Activated T-helper 2 cell treated with anti-CD3 and anti-CD28 coated beads, Interferon-gamma antibody, Interleukin-2, Interleukin-4, amounts not matched to agents 10 μg/mL and 5 μg/mL and 100 μg/mL, durations not matched to agents 14 hours and 24 hours and 36 hours (primary cell): ENCODE measurements around the gene TGM6. TPM values are rescaled to one million over a fixed set of nuclear protein-coding genes. Genes with fewer than 3 reads are reported as not detected.

Experiments
- DNase-seq: peaks from one replicate; pipeline ENCODE4 v3.0.0; 2021; ENCODE audit warnings: low spot score
- H3K27ac Mint-ChIP-seq: one replicate; pipeline ENCODE4 v1.8.0; 2021; ENCODE audit warnings: mixed read lengths
- H3K27me3 Mint-ChIP-seq: one replicate; pipeline ENCODE4 v1.8.0; 2021; ENCODE audit warnings: low read depth, mixed read lengths
- H3K36me3 Mint-ChIP-seq: one replicate; pipeline ENCODE4 v1.8.0; 2021; ENCODE audit warnings: low read depth, mixed read lengths
- H3K4me1 Mint-ChIP-seq: one replicate; pipeline ENCODE4 v1.8.0; 2021; ENCODE audit warnings: low read depth, mixed read lengths
- H3K4me3 Mint-ChIP-seq: one replicate; pipeline ENCODE4 v1.8.0; 2021; ENCODE audit warnings: low read depth, mild to moderate bottlenecking, moderate library complexity, mixed read lengths
- H3K9me3 Mint-ChIP-seq: one replicate; pipeline ENCODE4 v1.8.0; 2021; ENCODE audit warnings: mixed read lengths
- intact Hi-C: fragments of 100-400 bp; cut with micrococcal nuclease; formaldehyde crosslinking; loops from one replicate; pipeline ENCODE4 v1.15.1; 2023
- total RNA-seq: library from RNA; stranded (reverse); gene quantifications from 2 replicates; pipeline ENCODE4 v1.2.3, GENCODE V29; 2022

The TGM6 gene
- total RNA-seq, 1 donor from 2014 or later: not detected

DNA sequence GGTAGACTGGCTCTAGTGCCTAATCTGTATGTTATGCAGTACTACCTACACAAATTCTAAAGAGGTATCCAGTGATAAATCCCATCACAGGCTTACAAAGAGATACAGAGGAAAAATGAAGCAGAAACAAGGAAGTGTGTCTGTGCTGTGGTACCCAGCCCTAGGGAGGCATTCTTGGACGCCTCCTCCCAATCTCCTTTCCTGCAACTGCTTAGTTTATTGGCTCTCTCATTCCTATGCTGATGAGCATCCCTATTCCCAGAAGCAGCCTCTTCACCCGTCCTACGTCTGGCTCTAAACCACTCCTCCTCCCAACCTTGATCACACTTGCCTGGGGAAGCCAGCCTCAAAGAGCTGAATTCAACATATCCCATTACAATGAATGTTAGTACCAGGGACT, 34.5 kb upstream of the TGM6 start:
- Mint-ChIP-seq H3K27ac (no peak overlapping the region), H3K27me3 (peaks cover 18% of the 10 kb centered on the region), H3K4me1 (no peaks in the 10 kb centered on the region), H3K9me3 (peaks cover 4% of the 10 kb centered on the region), H3K4me3 (no peak overlapping the region), H3K36me3 (no peaks in the 10 kb centered on the region)
- intact Hi-C loops: no loop called here
- no peak for DNase-seq

- peaks cover 1% of the 10 kb centered on the region for H3K4me1 Mint-ChIP-seq
- H3K27me3 Mint-ChIP-seq: peaks cover 20% of the 10 kb centered on the region
- H3K4me3 Mint-ChIP-seq: no peak overlapping the region
- H3K36me3 Mint-ChIP-seq: no peaks in the 10 kb centered on the region
- intact Hi-C loops: no loop called here
- H3K9me3 Mint-ChIP-seq: peaks cover 4% of the 10 kb centered on the region
- DNase-seq: no peak
- no peak overlapping the region for H3K27ac Mint-ChIP-seq
These were observed 32.4 kb upstream of the TGM6 start for GRCh38 chr20:2348336-2348735.

- intact Hi-C loops: no loop called here
- no peak overlapping the region for H3K27ac Mint-ChIP-seq
- no peak overlapping the region for H3K4me3 Mint-ChIP-seq
- no peaks in the 10 kb centered on the region for H3K36me3 Mint-ChIP-seq
- H3K9me3 Mint-ChIP-seq: peaks cover 4% of the 10 kb centered on the region
- H3K27me3 Mint-ChIP-seq: peaks cover 32% of the 10 kb centered on the region
- no peak for DNase-seq
- peaks cover 1% of the 10 kb centered on the region for H3K4me1 Mint-ChIP-seq
These were observed 30.9 kb upstream of the TGM6 start for GRCh38 chr20:2349801-2350200.

- no peak for DNase-seq
- Mint-ChIP-seq H3K4me1 (peaks cover 1% of the 10 kb centered on the region), H3K36me3 (no peaks in the 10 kb centered on the region), H3K4me3 (no peak overlapping the region), H3K9me3 (peaks cover 4% of the 10 kb centered on the region), H3K27ac (no peak overlapping the region), H3K27me3 (peaks cover 37% of the 10 kb centered on the region)
- intact Hi-C loops: loop anchor here (1.0 kb wide), 1 partner anchor 104 kb away; no protein-coding TSS in a partner anchor
These were observed 30.1 kb upstream of the TGM6 start for GRCh38 chr20:2350606-2351005.

GRCh38 chr20:2353231-2353630, 27.5 kb upstream of the TGM6 start:
- no peak for DNase-seq
- Mint-ChIP-seq H3K4me1 (peaks cover 1% of the 10 kb centered on the region), H3K27me3 (peaks cover 43% of the 10 kb centered on the region), H3K9me3 (no peaks in the 10 kb centered on the region), H3K36me3 (no peaks in the 10 kb centered on the region), H3K4me3 (no peak overlapping the region), H3K27ac (no peak overlapping the region)
- intact Hi-C loops: no loop called here

DNA sequence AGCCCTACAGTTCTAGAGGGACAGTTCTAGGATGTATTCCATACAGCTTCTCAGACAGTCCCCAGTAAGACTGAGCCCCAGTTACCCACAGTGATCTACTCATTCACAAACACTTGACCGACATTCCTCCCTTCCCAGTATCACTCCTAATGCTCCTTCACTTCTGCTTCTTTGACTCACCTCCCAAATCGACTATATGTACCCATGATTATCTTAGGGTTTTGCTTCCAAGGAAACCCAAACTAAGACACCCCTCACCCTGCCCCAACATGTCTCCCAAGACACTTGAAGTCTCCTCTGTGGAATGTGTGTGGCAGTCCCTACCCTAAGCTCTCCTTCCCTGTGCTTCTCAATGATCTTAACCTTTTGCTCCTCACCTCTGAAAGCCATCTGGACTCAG, 23.6 kb upstream of the TGM6 start:
- Mint-ChIP-seq H3K4me3 (no peak overlapping the region), H3K9me3 (peaks cover 13% of the 10 kb centered on the region), H3K36me3 (no peaks in the 10 kb centered on the region), H3K27me3 (peaks cover 58% of the 10 kb centered on the region), H3K4me1 (peaks cover 1% of the 10 kb centered on the region), H3K27ac (no peak overlapping the region)
- DNase-seq: no peak
- intact Hi-C loops: no loop called here

DNA sequence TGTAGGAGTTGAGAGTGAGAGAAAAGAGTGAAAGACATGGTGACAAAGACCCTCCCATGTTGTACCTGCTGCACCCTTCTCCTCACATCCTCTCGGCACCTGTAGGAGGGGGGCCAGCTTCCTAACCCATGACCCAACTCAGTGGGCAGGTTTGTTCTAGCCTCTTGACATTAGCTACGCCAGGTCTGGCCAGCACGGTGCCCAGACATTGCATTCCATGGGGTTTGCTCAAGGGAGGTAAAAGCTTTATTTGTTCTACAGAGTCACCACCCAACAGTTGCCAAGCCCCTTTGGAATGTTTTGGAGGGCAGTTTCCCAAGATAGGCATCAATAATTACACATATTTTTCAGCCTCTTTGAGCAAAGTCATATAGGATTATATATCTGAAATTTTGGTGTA, 22.7 kb upstream of the TGM6 start:
- Mint-ChIP-seq H3K27ac (no peak overlapping the region), H3K36me3 (no peaks in the 10 kb centered on the region), H3K9me3 (peaks cover 13% of the 10 kb centered on the region), H3K27me3 (peaks cover 57% of the 10 kb centered on the region), H3K4me3 (no peak overlapping the region), H3K4me1 (no peaks in the 10 kb centered on the region)
- no peak for DNase-seq
- intact Hi-C loops: no loop called here

DNA sequence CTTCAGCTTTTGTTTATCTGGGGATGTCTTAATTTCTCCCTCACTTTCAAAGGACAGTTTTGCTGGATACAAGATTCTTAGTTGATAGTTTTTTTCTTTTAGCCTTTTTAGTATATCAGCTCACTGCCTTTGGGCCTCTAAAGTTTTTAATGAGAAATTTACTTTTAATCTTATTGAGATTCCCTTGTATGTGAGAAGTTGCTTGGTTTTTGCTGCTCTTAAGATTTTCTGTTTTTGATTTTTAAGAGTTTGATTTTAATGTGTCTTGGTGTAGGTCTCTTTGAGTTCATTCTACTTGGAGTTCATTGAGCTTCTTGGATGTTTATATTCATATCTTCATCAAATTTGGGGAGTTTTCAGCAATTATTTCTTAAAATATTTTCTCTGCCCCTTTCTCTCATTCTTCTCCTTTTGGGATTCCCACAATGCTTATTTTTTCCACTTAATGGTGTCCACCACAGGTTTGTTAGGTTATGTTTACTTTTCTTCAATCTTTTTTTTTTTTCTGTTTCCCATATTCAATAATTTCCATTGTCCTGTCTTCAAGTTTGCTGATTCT, 19.6 kb upstream of the TGM6 start:
- intact Hi-C loops: no loop called here
- Mint-ChIP-seq H3K9me3 (peaks cover 13% of the 10 kb centered on the region), H3K27me3 (peaks cover 48% of the 10 kb centered on the region), H3K4me3 (no peak overlapping the region), H3K27ac (no peak overlapping the region), H3K4me1 (no peaks in the 10 kb centered on the region), H3K36me3 (no peaks in the 10 kb centered on the region)
- no peak for DNase-seq

DNA sequence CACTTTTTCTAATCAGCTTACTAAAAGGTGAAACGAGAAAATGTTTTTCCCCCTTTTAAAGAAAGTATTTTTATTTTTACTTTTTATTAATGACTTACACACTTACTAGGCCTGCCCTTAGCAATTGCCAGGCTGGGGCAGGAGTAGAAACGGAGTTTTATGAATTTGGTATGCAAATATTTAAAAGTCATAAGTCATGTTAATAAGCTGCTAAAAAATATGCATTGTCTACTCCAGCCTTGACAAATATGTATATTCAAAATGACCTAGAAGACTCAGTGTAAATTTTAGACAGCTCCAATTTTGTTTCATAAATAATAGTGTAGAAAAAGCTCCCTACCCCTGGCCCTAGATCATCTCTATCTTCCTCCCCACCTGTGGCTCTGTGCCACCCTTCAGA, 17.5 kb upstream of the TGM6 start:
- Mint-ChIP-seq H3K36me3 (no peaks in the 10 kb centered on the region), H3K27ac (no peak overlapping the region), H3K27me3 (peaks cover 48% of the 10 kb centered on the region), H3K9me3 (peaks cover 13% of the 10 kb centered on the region), H3K4me1 (no peaks in the 10 kb centered on the region), H3K4me3 (no peak overlapping the region)
- intact Hi-C loops: no loop called here
- DNase-seq: no peak

DNA sequence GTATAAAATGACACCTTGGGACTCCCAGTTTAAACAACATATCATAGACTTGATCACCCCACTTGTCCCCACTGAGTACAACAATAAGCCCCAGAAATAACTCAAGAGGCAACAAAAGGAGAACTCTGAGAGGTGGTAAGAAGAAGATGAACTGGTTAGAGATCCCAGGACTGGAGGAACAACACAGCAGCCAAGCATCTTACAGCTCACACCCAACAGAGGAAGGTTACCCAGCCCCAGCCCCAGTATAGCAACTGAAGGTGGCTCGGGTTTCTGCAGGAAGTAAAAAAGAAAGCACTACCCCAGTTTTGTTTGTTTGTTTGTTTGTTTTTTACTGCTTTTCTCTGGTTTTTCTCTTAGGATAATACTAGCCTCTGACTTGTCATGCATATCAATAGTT, 17.1 kb upstream of the TGM6 start:
- no peak for DNase-seq
- Mint-ChIP-seq H3K27ac (no peak overlapping the region), H3K27me3 (peaks cover 52% of the 10 kb centered on the region), H3K36me3 (no peaks in the 10 kb centered on the region), H3K4me3 (no peak overlapping the region), H3K9me3 (peaks cover 13% of the 10 kb centered on the region), H3K4me1 (no peaks in the 10 kb centered on the region)
- intact Hi-C loops: no loop called here

DNA sequence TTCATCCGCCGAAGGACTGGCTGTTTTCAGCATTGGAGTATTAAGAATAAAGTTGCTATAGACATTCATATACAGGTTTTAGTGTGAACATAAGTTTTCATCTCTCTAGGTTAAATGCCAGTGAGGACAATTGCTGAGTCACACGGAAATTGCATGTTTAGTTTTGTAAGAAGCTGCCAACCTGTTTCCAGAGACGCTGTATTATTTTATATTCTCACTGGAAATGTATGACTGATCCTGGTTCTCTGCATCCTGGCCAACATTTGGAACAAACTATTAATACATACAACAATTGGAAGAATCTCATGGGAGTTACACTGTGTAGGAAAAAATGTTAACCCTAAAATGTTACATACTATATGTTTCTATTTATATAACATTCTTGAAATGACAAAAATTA, 16.7 kb upstream of the TGM6 start:
- Mint-ChIP-seq H3K4me3 (no peak overlapping the region), H3K9me3 (peaks cover 13% of the 10 kb centered on the region), H3K36me3 (no peaks in the 10 kb centered on the region), H3K27ac (no peak overlapping the region), H3K4me1 (no peaks in the 10 kb centered on the region), H3K27me3 (peaks cover 52% of the 10 kb centered on the region)
- intact Hi-C loops: no loop called here
- no peak for DNase-seq

GRCh38 chr20:2365091-2365490, 15.6 kb upstream of the TGM6 start:
- Mint-ChIP-seq H3K4me3 (no peak overlapping the region), H3K36me3 (no peaks in the 10 kb centered on the region), H3K27me3 (peaks cover 48% of the 10 kb centered on the region), H3K9me3 (peaks cover 13% of the 10 kb centered on the region), H3K4me1 (no peaks in the 10 kb centered on the region), H3K27ac (no peak overlapping the region)
- DNase-seq: no peak
- intact Hi-C loops: no loop called here

DNA sequence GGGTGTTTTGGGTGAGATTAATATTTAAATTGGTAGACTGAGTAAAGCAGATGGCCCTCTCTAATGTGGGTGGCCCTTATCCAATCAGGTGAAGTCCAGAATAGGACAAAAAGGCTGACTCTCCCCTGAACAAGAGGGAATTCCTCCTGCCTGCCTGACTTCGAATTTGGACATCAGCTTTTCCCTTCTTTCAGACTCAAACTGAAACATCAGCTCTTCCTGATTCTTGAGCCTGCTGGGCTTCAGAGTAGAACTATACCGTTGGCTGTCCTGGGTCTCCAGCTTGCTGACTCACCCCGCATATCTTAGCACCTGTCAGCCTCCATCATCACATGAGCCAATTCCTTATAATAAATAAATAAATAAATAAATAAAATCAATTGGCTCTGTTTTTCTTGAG, 15.0 kb upstream of the TGM6 start:
- H3K4me1 Mint-ChIP-seq: no peaks in the 10 kb centered on the region
- DNase-seq: no peak
- H3K9me3 Mint-ChIP-seq: peaks cover 13% of the 10 kb centered on the region
- no peak overlapping the region for H3K27ac Mint-ChIP-seq
- H3K36me3 Mint-ChIP-seq: no peaks in the 10 kb centered on the region
- no peak overlapping the region for H3K4me3 Mint-ChIP-seq
- intact Hi-C loops: no loop called here
- peaks cover 48% of the 10 kb centered on the region for H3K27me3 Mint-ChIP-seq

DNA sequence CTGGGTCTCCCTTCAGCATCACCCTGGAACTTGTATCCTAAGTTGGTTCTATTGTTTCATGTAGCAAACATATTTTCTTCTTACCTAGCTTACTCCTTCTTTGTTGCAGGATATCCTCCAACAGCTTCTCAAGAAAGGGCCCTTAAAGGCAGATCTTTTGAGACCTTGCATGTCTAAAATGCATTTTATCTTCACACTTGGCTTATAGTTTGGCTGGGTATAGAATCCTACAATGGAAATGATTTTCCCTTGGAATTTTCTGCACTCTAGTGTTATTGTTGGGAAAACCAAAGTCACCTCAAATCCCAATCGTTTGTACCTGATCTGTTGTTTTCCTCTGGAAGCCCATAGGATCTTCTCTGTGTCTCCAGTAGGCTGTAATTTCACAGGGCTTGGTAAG, 12.1 kb upstream of the TGM6 start:
- intact Hi-C loops: no loop called here
- DNase-seq: no peak
- Mint-ChIP-seq H3K4me1 (no peaks in the 10 kb centered on the region), H3K36me3 (no peaks in the 10 kb centered on the region), H3K9me3 (no peaks in the 10 kb centered on the region), H3K4me3 (no peak overlapping the region), H3K27ac (no peak overlapping the region), H3K27me3 (peaks cover 43% of the 10 kb centered on the region)
